Erythroblast (primary cell): ENCODE data around the gene KLRC3.
"Not testable (repeated sequence)": the region's sequence is repeated elsewhere in the genome, so short reads cannot be mapped to it uniquely, and the experiment has no call there.

ENCODE experiments used
- GATA1 ChIP-seq: IDR thresholded peaks from 2 replicates; pipeline ENCODE4 v1.6.1; 2011; ENCODE audit warnings: low read depth, mild to moderate bottlenecking, control low read depth, low read length, moderate library complexity
- POLR2A ChIP-seq: IDR thresholded peaks from 2 replicates; pipeline ENCODE4 v1.6.1; 2011; ENCODE audit warnings: mild to moderate bottlenecking, low read length

GRCh38 chr12:10437601-10438000 lies 17.2 kb upstream of the KLRC3 start:
- not testable (repeated sequence) for TF ChIP-seq POLR2A, GATA1
